Effector memory CD8-positive, alpha-beta T cell (primary cell): ENCODE data around the gene RC3H1.
A peak's percentile ranks its signal among the peaks of the same experiment; 100 is the strongest.
"Not testable (repeated sequence)": the region's sequence is repeated elsewhere in the genome, so short reads cannot be mapped to it uniquely, and the experiment has no call there.

Source experiments
- ATAC-seq: fragments of 150-1000 bp; cut with Tn5 transposase; replicated peaks from 2 replicates; pipeline ENCODE4 v1.10.0; 2021; ENCODE audit warnings: mild to moderate bottlenecking, moderate library complexity
- DNase-seq, 3 experiments: peaks; one replicate each; pipeline ENCODE4 v3.0.0; 2021
- H3K27ac Mint-ChIP-seq, 2 donors: one replicate each; pipeline ENCODE4 v1.8.0; 2022; ENCODE audit warnings: mild to moderate bottlenecking in 2 of 2, mixed read lengths in 2 of 2, moderate library complexity in 2 of 2
- H3K27me3 Mint-ChIP-seq, 2 donors: one replicate each; pipeline ENCODE4 v1.8.0; 2022; ENCODE audit warnings: mixed read lengths in 2 of 2
- H3K36me3 Mint-ChIP-seq: one replicate; pipeline ENCODE4 v1.8.0; 2022; ENCODE audit warnings: mild to moderate bottlenecking, moderate library complexity, mixed read lengths; ENCODE audit not compliant: insufficient read depth
- H3K4me1 Mint-ChIP-seq, 2 donors: one replicate each; pipeline ENCODE4 v1.8.0; 2022; ENCODE audit warnings: low read depth in 2 of 2, mixed read lengths in 2 of 2
- H3K4me3 Mint-ChIP-seq, 2 donors: one replicate each; pipeline ENCODE4 v1.8.0; 2022; ENCODE audit warnings: mild to moderate bottlenecking in 2 of 2, mixed read lengths in 2 of 2, moderate library complexity in 2 of 2
- H3K9me3 Mint-ChIP-seq, 2 donors: one replicate each; pipeline ENCODE4 v1.8.0; 2022; ENCODE audit warnings: mixed read lengths in 2 of 2

The RC3H1 gene

DNA sequence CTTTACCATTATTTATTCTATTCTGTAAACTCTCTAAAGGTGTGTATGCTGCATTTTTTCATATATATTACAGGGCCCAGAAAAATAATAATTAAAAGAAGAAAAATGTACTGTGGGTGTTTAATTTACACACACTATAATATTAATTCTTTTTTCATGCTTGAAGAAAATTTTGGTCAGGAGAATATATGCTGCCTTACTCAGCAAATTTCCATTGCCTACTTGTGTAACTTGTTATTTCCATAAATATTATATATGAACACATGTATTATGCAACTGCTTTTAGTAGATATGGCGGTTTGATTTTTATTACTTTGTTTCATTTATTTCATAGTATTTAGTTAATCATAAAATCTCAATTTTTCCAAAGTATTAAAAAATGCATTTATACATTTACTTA is 58.7 kb downstream of the RC3H1 start:
- H3K27me3 Mint-ChIP-seq = no peaks in the 10 kb centered on the region
- DNase-seq (no peak), ATAC-seq (no peak)
- H3K4me1 Mint-ChIP-seq = peaks cover 0 to 4% of the 10 kb centered on the region in 2 donors
- H3K9me3 Mint-ChIP-seq = no peaks in the 10 kb centered on the region
- peaks cover 83% of the 10 kb centered on the region for H3K36me3 Mint-ChIP-seq
- no peak overlapping the region for H3K4me3 Mint-ChIP-seq
- H3K27ac Mint-ChIP-seq = peak overlapping the region in 1 of 2 donors; percentile 27

DNA sequence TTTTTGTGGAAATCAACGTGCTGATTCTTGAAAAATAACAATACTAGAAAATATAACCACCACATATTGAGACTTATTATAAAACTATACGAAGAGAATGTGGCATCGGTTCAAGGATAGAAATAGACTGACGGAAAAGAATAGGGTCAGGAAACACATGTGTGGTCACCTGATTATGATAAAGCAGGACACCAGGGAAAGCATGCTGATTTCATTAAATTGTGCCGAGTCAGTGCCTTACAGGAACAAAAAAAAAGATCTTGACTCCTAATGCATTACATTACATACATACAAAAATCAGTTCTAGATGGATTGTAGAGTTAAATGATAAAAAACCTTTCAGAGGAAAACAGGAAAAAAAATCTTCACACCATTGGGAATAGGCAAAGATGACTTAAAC is 61.5 kb downstream of the RC3H1 start:
- Mint-ChIP-seq H3K4me1 (peaks cover 0 to 4% of the 10 kb centered on the region in 2 donors), H3K27ac (peak overlapping the region in 1 of 2 donors; percentile 31), H3K36me3 (peaks cover 89% of the 10 kb centered on the region), H3K9me3 (no peaks in the 10 kb centered on the region), H3K4me3 (no peak overlapping the region), H3K27me3 (no peaks in the 10 kb centered on the region)
- DNase-seq (no peak), ATAC-seq (no peak)

DNA sequence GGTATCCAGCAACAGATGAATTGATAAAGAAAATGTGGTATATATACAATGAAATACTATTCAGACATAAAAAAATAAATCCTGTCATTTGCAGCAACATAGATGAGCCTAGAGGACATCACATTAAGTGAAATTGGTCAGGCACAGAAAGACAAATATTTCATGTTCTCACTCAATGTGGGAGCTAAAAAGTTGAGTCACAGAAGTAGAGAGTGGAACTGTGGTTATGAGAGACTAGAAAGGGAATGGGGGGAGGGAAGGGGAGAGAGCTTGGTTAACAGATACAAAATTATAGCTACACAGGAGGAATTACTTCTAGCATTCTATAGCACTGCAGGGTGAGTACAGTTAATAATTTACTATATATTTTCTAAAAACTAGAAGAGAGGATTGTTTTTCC is 68.0 kb downstream of the RC3H1 start:
- Mint-ChIP-seq H3K4me1 (peaks cover 0 to 10% of the 10 kb centered on the region in 2 donors), H3K27me3 (no peaks in the 10 kb centered on the region), H3K27ac (peak overlapping the region in 1 of 2 donors; percentile 79), H3K9me3 (no peaks in the 10 kb centered on the region), H3K4me3 (no peak overlapping the region), H3K36me3 (peaks cover 96% of the 10 kb centered on the region)
- no peak for DNase-seq
- no peak for ATAC-seq

DNA sequence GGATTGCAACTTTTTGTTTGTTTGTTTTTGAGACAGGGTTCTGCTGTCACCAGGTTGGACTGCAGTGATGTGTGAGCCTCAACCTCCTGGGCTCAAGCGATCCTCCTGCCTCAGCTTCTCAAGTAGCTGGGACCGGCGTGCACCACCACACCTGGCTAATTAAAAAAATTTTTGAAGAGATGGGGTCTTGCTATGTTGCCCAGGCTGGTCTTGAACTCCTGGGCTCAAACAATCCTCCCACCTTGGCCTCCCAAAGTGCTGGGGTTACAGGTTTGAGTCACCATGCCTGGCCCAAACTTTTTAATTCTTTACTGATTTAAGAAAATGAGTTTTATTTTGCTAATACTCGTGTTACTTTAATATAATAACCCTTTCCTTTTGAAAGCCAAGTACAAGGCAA is 73.6 kb downstream of the RC3H1 start:
- Mint-ChIP-seq H3K9me3 (no peaks in the 10 kb centered on the region), H3K4me1 (peaks cover 3 to 11% of the 10 kb centered on the region in 2 donors), H3K27me3 (no peaks in the 10 kb centered on the region), H3K4me3 (no peak overlapping the region), H3K36me3 (peaks cover 89% of the 10 kb centered on the region), H3K27ac (no peak overlapping the region)
- DNase-seq (no peak), ATAC-seq (no peak)

DNA sequence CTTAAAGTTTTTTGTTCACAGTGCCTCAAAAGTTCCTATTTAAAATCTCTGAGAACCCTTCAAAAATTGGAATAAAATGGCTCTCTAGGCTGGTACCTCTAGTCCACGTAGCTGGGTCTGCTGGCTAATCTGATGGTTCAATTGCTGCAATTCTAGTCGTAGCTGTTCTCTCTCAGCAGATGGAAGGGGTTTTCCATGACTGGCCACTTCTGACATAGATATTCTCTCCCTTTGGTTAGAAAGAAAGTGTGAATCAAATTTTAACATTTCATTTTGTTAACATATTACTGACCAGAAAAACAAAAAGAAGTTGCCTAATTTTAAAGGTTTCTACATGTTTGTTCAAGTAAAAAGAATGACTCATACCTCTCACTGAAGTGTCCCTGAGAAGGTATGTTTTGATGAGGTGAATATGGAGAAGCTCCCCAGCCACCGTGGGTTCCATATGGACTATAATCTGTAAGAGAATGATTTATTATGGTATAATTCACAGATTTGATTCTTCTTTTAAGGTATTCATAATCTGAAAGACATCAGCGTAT is 75.7 kb downstream of the RC3H1 start:
- ATAC-seq (no peak), DNase-seq (no peak)
- no peak overlapping the region for H3K4me3 Mint-ChIP-seq
- H3K4me1 Mint-ChIP-seq = peaks cover 5% of the 10 kb centered on the region in 2 donors
- H3K27ac Mint-ChIP-seq = peak overlapping the region in 1 of 2 donors; percentile 58
- H3K27me3 Mint-ChIP-seq = no peaks in the 10 kb centered on the region
- H3K36me3 Mint-ChIP-seq = peaks cover 88% of the 10 kb centered on the region
- no peaks in the 10 kb centered on the region for H3K9me3 Mint-ChIP-seq

DNA sequence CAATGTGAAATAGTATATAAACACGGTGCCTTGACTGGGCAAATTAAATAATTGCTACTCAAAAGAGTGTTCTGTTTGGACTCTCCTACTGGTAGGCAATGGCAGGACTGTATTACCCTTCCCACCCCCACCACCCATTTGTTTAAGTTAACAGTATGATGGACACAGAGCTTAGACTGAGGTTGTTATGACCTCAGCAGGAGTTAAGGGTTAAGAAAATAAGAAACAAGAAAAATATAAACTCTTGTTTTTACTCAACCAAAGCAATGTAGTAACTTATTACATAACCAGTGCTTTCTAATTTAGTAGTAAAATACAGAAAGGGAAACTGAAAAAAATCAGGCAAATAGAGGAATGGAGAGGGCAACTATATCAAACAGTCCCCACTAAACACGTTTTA is 85.1 kb downstream of the RC3H1 start:
- no peak for DNase-seq
- ATAC-seq = no peak
- peaks cover 67% of the 10 kb centered on the region for H3K36me3 Mint-ChIP-seq

DNA sequence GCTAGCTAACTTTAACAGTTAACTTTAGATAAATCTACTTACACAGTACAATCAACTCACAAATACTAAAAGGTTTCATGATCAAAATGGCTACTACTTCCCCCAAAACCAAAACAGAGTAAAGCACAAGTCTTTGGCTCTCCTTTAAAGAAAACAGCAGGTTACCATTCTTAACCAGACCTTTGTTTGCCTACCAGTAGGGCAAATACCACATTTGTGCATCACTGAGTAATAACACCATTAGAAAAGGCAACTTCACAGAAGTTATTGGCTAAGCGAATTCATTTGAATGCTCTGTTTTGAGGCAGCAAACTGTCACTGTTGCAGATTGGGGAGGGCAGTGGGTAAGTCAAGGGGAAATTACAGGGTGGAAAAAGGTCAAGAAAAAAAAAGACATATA is 87.7 kb downstream of the RC3H1 start:
- Mint-ChIP-seq H3K27ac (peak overlapping the region in 1 of 2 donors; percentile 76), H3K4me1 (no peaks in the 10 kb centered on the region), H3K27me3 (no peaks in the 10 kb centered on the region), H3K4me3 (no peak overlapping the region), H3K9me3 (no peaks in the 10 kb centered on the region), H3K36me3 (peaks cover 44% of the 10 kb centered on the region)
- ATAC-seq (no peak), DNase-seq (no peak)

More for the DNA sequence above, 85.1 kb downstream of the RC3H1 start:
- Mint-ChIP-seq H3K27ac (no peak overlapping the region), H3K27me3 (no peaks in the 10 kb centered on the region), H3K4me1 (no peaks in the 10 kb centered on the region), H3K9me3 (no peaks in the 10 kb centered on the region), H3K4me3 (no peak overlapping the region)

DNA sequence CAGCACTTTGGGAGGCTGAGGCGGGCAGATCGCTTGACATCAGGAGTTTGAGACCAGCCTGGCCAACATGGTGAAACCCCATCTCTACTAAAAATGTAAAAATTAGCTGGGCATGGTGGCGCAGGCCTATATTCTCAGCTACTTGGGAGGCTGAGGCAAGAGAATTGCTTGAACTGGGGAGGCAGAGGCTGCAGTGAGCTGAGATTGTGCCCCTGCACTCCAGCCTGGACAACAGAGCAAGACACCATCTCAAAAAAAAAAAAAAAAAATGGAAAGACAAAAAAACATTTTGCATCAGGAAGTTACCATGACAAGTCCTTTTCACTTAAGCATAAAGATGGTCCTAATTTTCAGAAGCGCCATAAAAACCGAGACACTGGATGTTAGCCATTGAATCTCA is 91.6 kb downstream of the RC3H1 start:
- not testable (repeated sequence) for H3K4me1 Mint-ChIP-seq, H3K9me3 Mint-ChIP-seq, H3K36me3 Mint-ChIP-seq, ATAC-seq, H3K4me3 Mint-ChIP-seq, H3K27me3 Mint-ChIP-seq, DNase-seq
- peak overlapping the region in 1 of 2 donors; percentile 32 for H3K27ac Mint-ChIP-seq

DNA sequence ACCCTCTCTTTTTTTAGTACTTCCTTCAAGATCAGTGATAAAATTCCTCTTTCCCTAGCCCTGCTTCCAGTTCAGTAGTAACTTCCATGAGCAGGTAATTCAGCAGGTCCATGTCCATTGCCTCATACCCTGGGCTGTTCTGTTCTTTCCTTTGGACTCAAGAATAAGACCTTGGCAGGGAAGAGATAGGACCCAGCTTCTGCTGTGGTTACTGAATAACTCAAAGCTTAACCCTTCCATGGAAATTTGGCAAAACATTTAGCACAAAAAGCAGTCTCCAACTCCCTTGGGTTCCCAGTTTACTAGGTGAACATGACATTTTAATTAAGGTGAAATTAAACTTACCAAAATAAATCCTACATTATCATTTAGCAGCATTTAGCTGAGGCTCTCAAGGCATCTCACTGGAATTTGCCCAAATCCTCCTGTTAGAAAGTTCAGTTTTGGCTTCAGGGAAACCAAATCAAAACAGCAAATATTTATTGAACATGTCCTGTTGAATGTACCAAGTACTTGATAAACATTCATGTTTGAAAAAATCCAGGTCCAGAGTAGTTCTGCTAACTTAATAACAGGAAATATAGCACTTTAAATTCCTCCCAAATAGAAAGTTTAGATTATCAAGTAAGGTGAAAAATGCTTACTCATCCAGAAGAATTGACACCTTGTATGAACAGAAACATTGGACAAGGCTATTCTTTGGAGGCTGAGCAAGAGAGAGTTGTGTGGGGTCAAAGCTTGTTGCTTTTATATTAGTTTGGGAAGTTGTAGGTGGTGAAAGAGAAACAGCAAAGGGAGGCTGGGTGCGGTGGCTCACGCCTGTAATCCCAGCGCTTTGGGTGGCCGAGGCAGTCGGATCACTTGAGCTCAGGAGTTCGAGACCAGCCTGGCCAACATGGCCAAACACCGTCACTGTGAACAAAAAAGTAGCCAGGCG is 96.6 kb downstream of the RC3H1 start:
- H3K9me3 Mint-ChIP-seq = no peaks in the 10 kb centered on the region
- peaks cover 2 to 3% of the 10 kb centered on the region in 2 donors for H3K4me1 Mint-ChIP-seq
- DNase-seq = no peak
- H3K27me3 Mint-ChIP-seq = no peaks in the 10 kb centered on the region
- no peak for ATAC-seq
- no peaks in the 10 kb centered on the region for H3K36me3 Mint-ChIP-seq
- peak overlapping the region in 1 of 2 donors; percentile 35 for H3K27ac Mint-ChIP-seq
- H3K4me3 Mint-ChIP-seq = no peak overlapping the region

DNA sequence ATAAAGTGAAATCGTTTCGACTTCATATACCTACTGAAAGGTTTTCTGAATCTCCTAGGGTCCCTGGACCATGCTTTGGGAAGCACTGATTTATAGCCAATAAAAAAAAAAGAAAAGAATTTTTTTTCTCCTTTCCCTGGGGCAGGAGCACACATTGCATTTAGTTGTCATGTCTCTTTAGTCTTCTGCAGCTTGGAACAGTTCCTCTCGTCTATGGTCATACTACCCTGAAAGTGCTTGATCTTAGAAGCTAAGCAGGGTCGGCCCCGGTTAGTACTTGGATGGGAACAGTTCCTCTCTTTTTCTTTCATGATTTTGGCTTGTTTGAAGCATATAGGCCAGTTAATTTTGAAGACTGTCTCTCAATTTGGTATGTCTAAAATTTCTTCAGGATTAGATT is 101.3 kb downstream of the RC3H1 start:
- Mint-ChIP-seq H3K27me3 (no peaks in the 10 kb centered on the region), H3K36me3 (peaks cover 3% of the 10 kb centered on the region), H3K9me3 (no peaks in the 10 kb centered on the region), H3K4me3 (no peak overlapping the region), H3K27ac (no peak overlapping the region), H3K4me1 (peaks cover 0 to 2% of the 10 kb centered on the region in 2 donors)
- ATAC-seq = no peak
- no peak for DNase-seq

DNA sequence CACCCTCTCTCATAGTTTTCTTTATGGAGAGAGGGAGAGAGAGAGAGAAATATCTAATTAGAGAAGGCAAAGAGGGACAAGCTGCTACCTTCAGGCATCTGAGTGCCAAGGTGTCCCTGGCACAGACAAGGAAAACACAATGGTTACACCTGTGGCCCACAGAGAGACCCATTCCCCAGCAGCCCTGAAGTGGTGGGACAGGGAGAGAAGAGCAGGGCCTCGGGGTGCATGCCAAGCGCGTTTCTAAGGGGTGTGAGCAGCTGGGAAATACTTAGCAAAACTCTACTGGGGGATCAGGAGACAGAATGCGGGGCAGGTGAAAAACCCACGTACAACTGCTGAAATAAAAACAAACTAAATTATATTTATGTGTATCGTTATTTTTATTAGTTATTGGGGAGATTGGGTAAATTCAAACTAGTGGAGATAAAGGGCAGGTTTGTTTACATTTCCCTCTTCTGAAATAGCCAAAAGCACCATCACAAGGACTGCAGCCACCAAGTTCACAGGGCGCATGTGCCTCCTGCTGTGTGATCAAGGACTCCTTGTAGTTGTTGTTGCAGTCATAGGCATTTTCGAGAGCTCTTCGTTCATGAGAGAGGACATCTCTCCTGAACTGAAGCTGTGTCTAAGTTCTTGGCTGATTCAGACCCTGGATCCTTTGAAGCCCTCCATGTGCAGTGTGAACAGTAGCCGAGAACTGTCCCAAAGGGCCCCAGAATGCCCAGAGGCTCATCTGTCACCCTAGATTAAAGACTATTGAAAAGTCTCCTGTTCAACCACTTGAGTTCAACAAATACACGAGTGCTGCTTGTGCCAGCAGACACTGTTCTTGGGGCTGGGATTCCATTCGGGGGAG is 104.3 kb downstream of the RC3H1 start:
- ATAC-seq = no peak
- DNase-seq = no peak
- H3K27ac Mint-ChIP-seq = no peak overlapping the region
- no peaks in the 10 kb centered on the region for H3K4me1 Mint-ChIP-seq
- H3K4me3 Mint-ChIP-seq = no peak overlapping the region
- peaks cover 3% of the 10 kb centered on the region for H3K36me3 Mint-ChIP-seq
- no peaks in the 10 kb centered on the region for H3K9me3 Mint-ChIP-seq
- no peaks in the 10 kb centered on the region for H3K27me3 Mint-ChIP-seq

DNA sequence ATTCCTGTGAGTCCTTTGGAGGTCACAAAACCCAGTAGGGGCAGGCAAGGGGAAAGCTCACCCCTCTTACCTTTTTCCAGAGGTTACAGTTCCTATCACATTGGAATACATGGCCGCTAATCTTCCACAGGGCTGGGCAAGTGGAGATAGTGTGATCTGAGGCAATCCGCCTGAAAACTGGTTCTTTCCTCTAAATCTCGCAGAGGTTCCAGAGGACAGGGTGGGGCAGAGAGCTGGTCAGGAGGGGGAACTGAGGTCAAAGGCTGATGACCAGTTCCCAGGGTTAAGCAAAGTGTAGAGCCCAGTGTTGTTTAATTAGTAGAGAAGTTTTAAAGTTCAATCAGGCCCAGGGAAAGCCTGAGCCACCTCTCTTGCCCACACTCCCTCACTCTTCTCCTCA is 105.0 kb downstream of the RC3H1 start, which contains the start of gene SERPINC1:
Gene SERPINC1, minus strand, starts transcription at position 179 of the 400 bp plus-strand sequence. Its CDS starts 68 bp downstream, at position 111.
- no peaks in the 10 kb centered on the region for H3K9me3 Mint-ChIP-seq
- H3K4me1 Mint-ChIP-seq = no peaks in the 10 kb centered on the region
- H3K27ac Mint-ChIP-seq = no peak within 1 kb of the TSS
- peaks cover 3% of the 10 kb centered on the region for H3K36me3 Mint-ChIP-seq
- H3K27me3 Mint-ChIP-seq = no peaks in the 10 kb centered on the region
- no peak within 1 kb of the TSS for H3K4me3 Mint-ChIP-seq
- ATAC-seq (no peak), DNase-seq (no peak)

DNA sequence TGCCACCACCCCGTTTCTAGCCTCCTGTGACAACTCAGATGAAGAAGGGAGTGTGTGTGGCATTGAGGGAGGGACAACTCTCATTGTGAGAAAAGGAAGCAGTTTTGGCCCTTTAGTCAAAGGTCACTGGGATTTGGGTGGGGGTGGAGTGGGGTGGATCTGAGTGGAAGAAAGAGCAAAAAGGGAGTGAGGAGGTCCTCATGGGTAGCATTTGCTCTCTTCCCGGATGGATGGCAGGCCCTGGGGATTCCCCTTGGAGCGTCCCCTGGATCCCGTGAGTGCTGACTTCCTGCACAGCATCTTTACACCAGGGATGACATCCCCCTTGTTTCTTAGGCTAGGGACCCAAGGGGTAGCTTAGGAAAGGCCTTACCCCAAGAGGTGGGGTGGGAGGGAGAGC is 105.5 kb downstream of the RC3H1 start:
- ATAC-seq = no peak
- Mint-ChIP-seq H3K4me3 (no peak overlapping the region), H3K27me3 (no peaks in the 10 kb centered on the region), H3K27ac (no peak overlapping the region), H3K4me1 (no peaks in the 10 kb centered on the region), H3K9me3 (no peaks in the 10 kb centered on the region), H3K36me3 (peaks cover 3% of the 10 kb centered on the region)
- DNase-seq = no peak
